PC-3 (cell line): ENCODE data around the gene AP2A1. TPM values are rescaled to one million over a fixed set of nuclear protein-coding genes. Genes with fewer than 3 reads are reported as not detected.

Source experiments
- ATAC-seq: fragments of 200-7000 bp; cut with Tn5 transposase; 2 replicates; pipeline ENCODE4 v1.9.1; 2020; ENCODE audit warnings: mild to moderate bottlenecking, moderate library complexity
- BruUV-seq: library from RNA; stranded (reverse); fragments of 400-500 nt; replicated peaks from 2 replicates; lab custom pipeline; 2021; lab: Mats Ljungman, UMichigan
- CTCF ChIA-PET: fragments of 300-600 bp; sonication (Branson Sonifier 250); formaldehyde crosslinking; loops from one replicate; lab custom pipeline; 2022; ENCODE audit warnings: antibody characterized with exemption; lab: Charles Lee
- POLR2A ChIA-PET: fragments of 300-600 bp; sonication (Branson Sonifier 250); formaldehyde crosslinking; loops from one replicate; lab custom pipeline; 2022; ENCODE audit warnings: antibody characterized with exemption; ENCODE audit not compliant: unreplicated experiment; lab: Charles Lee
- DNase-seq: peaks from one replicate; pipeline ENCODE4 v3.0.0-alpha.2; 2015
- H2AFZ ChIP-seq: fragments of 300-600 bp; sonication (generic); 2 replicates; pipeline ENCODE4 v1.6.0; 2016; ENCODE audit warnings: antibody characterized with exemption, low read length
- H3F3A ChIP-seq: fragments of 300-600 bp; sonication (generic); one replicate; pipeline ENCODE4 v1.6.0; 2017; ENCODE audit warnings: antibody characterized with exemption, low read length, control low read depth, mild to moderate bottlenecking; ENCODE audit not compliant: unreplicated experiment
- H3K27ac ChIP-seq: fragments of 300-600 bp; sonication (generic); 2 replicates; pipeline ENCODE4 v1.5.1; 2016; ENCODE audit warnings: mild to moderate bottlenecking, low read length
- H3K27me3 ChIP-seq: fragments of 300-600 bp; sonication (generic); 2 replicates; pipeline ENCODE4 v1.6.1; 2016; ENCODE audit warnings: low read length, mixed read lengths
- H3K36me3 ChIP-seq: fragments of 300-600 bp; sonication (generic); 2 replicates; pipeline ENCODE4 v1.6.1; 2016; ENCODE audit warnings: low read depth, mixed run types, low read length, mixed read lengths
- H3K4me1 ChIP-seq: fragments of 300-600 bp; sonication (generic); 2 replicates; pipeline ENCODE4 v1.5.1; 2016; ENCODE audit warnings: low read length; ENCODE audit not compliant: insufficient read depth
- H3K4me2 ChIP-seq: fragments of 300-600 bp; sonication (generic); 2 replicates; pipeline ENCODE4 v1.6.0; 2016; ENCODE audit warnings: low read length
- H3K4me3 ChIP-seq: fragments of 300-600 bp; sonication (generic); 2 replicates; pipeline ENCODE4 v1.5.1; 2016; ENCODE audit warnings: mild to moderate bottlenecking, low read length, mixed read lengths
- H3K79me2 ChIP-seq: fragments of 300-600 bp; sonication (generic); 2 replicates; pipeline ENCODE4 v1.6.1; 2017; ENCODE audit warnings: low read length, mixed read lengths
- H3K9ac ChIP-seq: fragments of 300-600 bp; sonication (generic); 2 replicates; pipeline ENCODE4 v1.6.0; 2016; ENCODE audit warnings: mild to moderate bottlenecking, low read length
- H3K9me2 ChIP-seq: fragments of 300-600 bp; sonication (generic); replicated peaks from 2 replicates; pipeline ENCODE4 v1.6.1; 2016; ENCODE audit warnings: mixed run types, low read length, mixed read lengths
- H3K9me3 ChIP-seq: fragments of 300-600 bp; sonication (generic); 2 replicates; pipeline ENCODE4 v1.6.1; 2016; ENCODE audit warnings: low read length, mixed read lengths
- H4K20me1 ChIP-seq: fragments of 300-600 bp; sonication (generic); 2 replicates; pipeline ENCODE4 v1.6.1; 2016; ENCODE audit warnings: low read length, mixed read lengths
- EZH2 ChIP-seq: fragments of 300-600 bp; sonication (generic); IDR thresholded peaks from one replicate; pipeline ENCODE4 v1.6.1; 2017; ENCODE audit warnings: antibody characterized with exemption, mild to moderate bottlenecking, low read length; ENCODE audit not compliant: unreplicated experiment
- EZH2phosphoT487 ChIP-seq: fragments of 300-600 bp; sonication (generic); IDR thresholded peaks from 2 replicates; pipeline ENCODE4 v1.6.1; 2018; ENCODE audit warnings: mild to moderate bottlenecking, antibody characterized with exemption, low read length, borderline replicate concordance
- intact Hi-C: fragments of 100-400 bp; cut with micrococcal nuclease; formaldehyde crosslinking; loops from 2 replicates; pipeline ENCODE4 v1.9.0; 2023
- total RNA-seq: library from RNA; depleted of rRNA; stranded (reverse); fragments of >200 nt; gene quantifications from 2 replicates; pipeline ENCODE4 v1.2.3, GENCODE V29; 2014
- TF ChIP-seq, protein P1 (sequence below): fragments of 300-600 bp; sonication (generic); conservative IDR thresholded peaks from 2 replicates; pipeline ENCODE4 v1.5.1; 2017; ENCODE audit warnings: antibody characterized with exemption, low read depth, mild to moderate bottlenecking, low read length

The AP2A1 gene
- total RNA-seq, 1 experiment from 2014 or later: 143 TPM

DNA sequence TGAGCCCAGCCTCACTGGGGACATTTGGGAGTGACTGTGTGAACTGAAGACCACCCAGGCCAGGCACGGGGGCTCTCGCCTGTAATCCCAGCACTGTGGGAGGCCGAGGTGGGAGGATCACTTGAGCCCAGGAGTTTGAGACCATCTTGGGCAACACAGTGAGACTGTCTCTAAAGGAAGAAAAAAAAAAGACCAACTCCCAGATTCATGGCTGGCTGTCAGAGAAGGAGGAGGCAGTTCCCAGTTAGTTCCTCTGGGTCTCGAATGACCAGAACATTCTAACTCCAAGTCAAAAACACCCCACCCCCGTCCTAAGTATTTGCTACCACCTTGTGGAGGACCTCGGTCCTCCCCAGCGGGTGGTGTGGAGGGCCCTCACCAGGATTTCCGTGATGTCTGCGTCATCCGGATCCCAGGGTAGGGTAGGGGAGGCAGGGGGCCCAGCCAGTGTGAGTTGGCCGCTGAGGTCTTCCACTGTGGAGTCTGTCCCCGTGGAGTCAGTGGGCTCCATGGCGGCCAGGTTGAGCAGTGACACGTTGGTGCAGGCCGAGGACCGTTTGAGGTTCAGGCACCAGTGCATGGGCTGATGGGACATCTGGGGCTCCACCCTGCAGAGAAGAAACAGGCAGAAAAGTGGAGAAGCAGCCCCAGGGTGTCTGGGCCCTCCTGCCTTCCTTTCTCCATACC, 5.0 kb upstream of the AP2A1 start:
- Histone ChIP-seq H3K27me3 (no peaks in the 10 kb centered on the region), H4K20me1 (no peaks in the 10 kb centered on the region), H3K79me2 (no peaks in the 10 kb centered on the region), H3K4me2 (no peak overlapping the region), H3K9ac (no peak overlapping the region), H3K4me1 (peaks cover 11% of the 10 kb centered on the region), H3K9me3 (no peaks in the 10 kb centered on the region), H2AFZ (no peak overlapping the region; the same call in 1 of the 2 replicates), H3K4me3 (no peak overlapping the region), H3K9me2 (no peaks in the 10 kb centered on the region), H3K36me3 (no peaks in the 10 kb centered on the region), H3F3A (peaks cover 3% of the 10 kb centered on the region), H3K27ac (no peak overlapping the region)
- no TSS peak for BruUV-seq
- intact Hi-C loops: no loop called here
- ChIA-PET POLR2A (no interaction called here), CTCF (no interaction called here)
- ATAC-seq (no peak), DNase-seq (peak; percentile 31)
- no peak for TF ChIP-seq EZH2phosphoT487
- TF ChIP-seq, protein P1, sequence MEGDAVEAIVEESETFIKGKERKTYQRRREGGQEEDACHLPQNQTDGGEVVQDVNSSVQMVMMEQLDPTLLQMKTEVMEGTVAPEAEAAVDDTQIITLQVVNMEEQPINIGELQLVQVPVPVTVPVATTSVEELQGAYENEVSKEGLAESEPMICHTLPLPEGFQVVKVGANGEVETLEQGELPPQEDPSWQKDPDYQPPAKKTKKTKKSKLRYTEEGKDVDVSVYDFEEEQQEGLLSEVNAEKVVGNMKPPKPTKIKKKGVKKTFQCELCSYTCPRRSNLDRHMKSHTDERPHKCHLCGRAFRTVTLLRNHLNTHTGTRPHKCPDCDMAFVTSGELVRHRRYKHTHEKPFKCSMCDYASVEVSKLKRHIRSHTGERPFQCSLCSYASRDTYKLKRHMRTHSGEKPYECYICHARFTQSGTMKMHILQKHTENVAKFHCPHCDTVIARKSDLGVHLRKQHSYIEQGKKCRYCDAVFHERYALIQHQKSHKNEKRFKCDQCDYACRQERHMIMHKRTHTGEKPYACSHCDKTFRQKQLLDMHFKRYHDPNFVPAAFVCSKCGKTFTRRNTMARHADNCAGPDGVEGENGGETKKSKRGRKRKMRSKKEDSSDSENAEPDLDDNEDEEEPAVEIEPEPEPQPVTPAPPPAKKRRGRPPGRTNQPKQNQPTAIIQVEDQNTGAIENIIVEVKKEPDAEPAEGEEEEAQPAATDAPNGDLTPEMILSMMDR: peak; percentile 46

- no TSS peak for BruUV-seq
- no peaks in the 10 kb centered on the region for H4K20me1 ChIP-seq
- H3K27ac ChIP-seq: no peak within 1 kb of the TSS
- no peak within 1 kb of the TSS for H3K9ac ChIP-seq
- intact Hi-C loops: no loop called here
- H3K79me2 ChIP-seq: peaks cover 14% of the 10 kb centered on the region
- H3K36me3 ChIP-seq: no peaks in the 10 kb centered on the region
- peaks cover 3% of the 10 kb centered on the region for H3F3A ChIP-seq
- ATAC-seq (no peak), DNase-seq (no peak)
- H3K4me1 ChIP-seq: peaks cover 19% of the 10 kb centered on the region
- no peaks in the 10 kb centered on the region for H3K9me2 ChIP-seq
- ChIA-PET CTCF (no interaction called here), POLR2A (no interaction called here)
- H2AFZ ChIP-seq: no peak within 1 kb of the TSS
- H3K9me3 ChIP-seq: no peaks in the 10 kb centered on the region
- TF ChIP-seq, protein P1: no peak
- TF ChIP-seq EZH2: no peak
- no peak for TF ChIP-seq EZH2phosphoT487
- no peaks in the 10 kb centered on the region for H3K27me3 ChIP-seq
- H3K4me3 ChIP-seq: no peak within 1 kb of the TSS
- H3K4me2 ChIP-seq: no peak within 1 kb of the TSS
These were observed 3.6 kb upstream of the AP2A1 start, which contains the start of gene TSKS for GRCh38 chr19:49763230-49763629. TSKS (minus strand) TSS chr19:49763306; CDS start chr19:49763247, 59 bp downstream.

DNA sequence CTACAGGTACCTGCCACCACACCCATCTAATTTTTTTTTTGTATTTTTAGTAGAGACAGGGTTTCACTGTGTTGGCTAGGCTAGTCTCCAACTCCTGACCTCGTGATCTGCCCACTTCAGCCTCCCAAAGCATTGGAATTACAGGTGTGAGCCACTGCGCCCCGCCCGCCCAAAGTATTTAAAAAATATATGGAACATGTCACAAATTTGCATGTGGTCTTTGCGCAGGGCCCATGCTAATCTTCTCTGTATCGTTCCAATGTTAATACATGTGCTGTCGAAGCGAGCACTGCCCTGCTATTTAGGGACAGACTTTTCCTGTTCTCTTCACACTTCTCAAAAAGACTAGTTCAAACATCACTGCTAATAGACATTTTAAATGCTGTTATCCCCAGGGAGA, 2.5 kb upstream of the AP2A1 start:
- no peaks in the 10 kb centered on the region for H3K36me3 ChIP-seq
- ATAC-seq (no peak), DNase-seq (no peak)
- H3K4me1 ChIP-seq: peaks cover 23% of the 10 kb centered on the region
- peaks cover 3% of the 10 kb centered on the region for H3F3A ChIP-seq
- BruUV-seq: no TSS peak
- no peak overlapping the region for H3K27ac ChIP-seq
- no peak overlapping the region for H3K4me2 ChIP-seq
- TF ChIP-seq, protein P1: no peak
- TF ChIP-seq EZH2: no peak
- TF ChIP-seq EZH2phosphoT487: no peak
- no peak overlapping the region for H2AFZ ChIP-seq
- no peak overlapping the region for H3K9ac ChIP-seq
- H3K9me3 ChIP-seq: no peaks in the 10 kb centered on the region
- no peaks in the 10 kb centered on the region for H3K27me3 ChIP-seq
- H3K9me2 ChIP-seq: no peaks in the 10 kb centered on the region
- POLR2A ChIA-PET: no interaction called here
- CTCF ChIA-PET: no interaction called here
- no peaks in the 10 kb centered on the region for H4K20me1 ChIP-seq
- peaks cover 25% of the 10 kb centered on the region for H3K79me2 ChIP-seq
- no peak overlapping the region for H3K4me3 ChIP-seq
- intact Hi-C loops: no loop called here
